ENCODE measurements around the gene TBC1D22B.
"Not testable (repeated sequence)": the region's sequence is repeated elsewhere in the genome, so short reads cannot be mapped to it uniquely, and the experiment has no call there.

Gene TBC1D22B

GRCh38 chr6:37303891-37304503, 46.4 kb downstream of the TBC1D22B start:
- DNase-seq = peak in 1 of 5 experiments; percentile 54

GRCh38 chr6:37304766-37305165, 47.2 kb downstream of the TBC1D22B start:
- no peak for DNase-seq

- DNase-seq = no peak
Measured at GRCh38 chr6:37305841-37306425, 48.4 kb downstream of the TBC1D22B start.

- no peak for DNase-seq
Measured at GRCh38 chr6:37306624-37307222, 49.2 kb downstream of the TBC1D22B start.

GRCh38 chr6:37307484-37307883, 49.9 kb downstream of the TBC1D22B start:
- not testable (repeated sequence) for DNase-seq

DNA sequence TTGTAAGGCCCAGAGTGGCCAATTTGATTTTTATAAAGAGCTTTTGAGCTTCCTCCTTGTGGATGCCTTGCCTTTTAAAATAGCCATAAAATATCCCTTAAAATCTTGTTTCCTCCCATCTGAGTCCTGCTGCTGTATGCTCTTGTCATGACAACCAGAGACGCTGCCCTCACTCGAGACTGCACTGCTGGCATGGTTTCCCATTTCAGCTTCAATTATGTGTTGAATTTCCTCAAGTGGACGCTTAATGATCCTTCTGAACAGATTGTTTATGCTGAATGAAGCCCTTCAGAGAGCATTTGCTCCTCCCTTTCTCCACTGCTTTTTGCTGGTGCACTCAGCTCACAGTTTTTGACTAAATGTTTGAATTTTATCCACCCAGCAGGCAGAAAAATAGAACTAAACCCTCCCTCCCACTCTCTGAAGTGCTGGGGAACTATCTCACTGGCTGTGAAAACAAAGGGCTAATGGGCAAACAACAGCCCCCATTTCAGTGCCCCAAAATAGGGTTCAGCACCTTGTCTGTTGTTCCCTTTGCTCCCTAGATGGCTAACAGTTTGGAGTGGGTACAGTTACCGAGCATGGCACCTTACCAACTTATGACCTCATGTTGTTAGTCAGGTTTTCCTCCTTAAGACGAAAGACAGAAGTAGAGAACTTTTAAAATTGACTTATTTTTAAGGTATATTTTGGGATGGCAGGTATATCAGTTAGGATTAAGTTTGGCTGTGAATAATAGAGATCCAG, 50.7 kb downstream of the TBC1D22B start:
- no peak for DNase-seq

DNA sequence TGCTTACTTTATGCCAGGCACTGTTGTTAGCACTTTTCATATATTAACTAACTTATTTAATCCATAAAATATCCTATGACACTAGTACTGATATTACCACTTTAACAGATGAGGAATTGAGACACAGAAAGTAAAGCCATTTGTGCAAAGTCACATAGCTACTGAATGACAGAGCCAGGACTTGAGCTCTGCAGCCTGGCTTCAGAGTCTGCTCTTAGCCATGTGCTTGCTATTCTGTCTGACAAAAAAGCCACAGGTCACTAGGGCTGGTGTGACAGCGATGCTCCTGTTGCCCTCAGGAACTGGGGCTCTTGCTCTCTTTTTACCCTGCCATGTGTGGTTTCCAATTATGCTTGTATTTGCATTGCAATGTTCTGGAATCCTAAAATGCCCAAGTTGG, 51.5 kb downstream of the TBC1D22B start:
- no peak for DNase-seq

GRCh38 chr6:37309692-37310091, 52.1 kb downstream of the TBC1D22B start:
- no peak for DNase-seq

- no peak for DNase-seq
Measured at GRCh38 chr6:37310966-37311365, 53.4 kb downstream of the TBC1D22B start.

- DNase-seq = no peak
Measured at GRCh38 chr6:37311741-37312473, 54.3 kb downstream of the TBC1D22B start.

DNA sequence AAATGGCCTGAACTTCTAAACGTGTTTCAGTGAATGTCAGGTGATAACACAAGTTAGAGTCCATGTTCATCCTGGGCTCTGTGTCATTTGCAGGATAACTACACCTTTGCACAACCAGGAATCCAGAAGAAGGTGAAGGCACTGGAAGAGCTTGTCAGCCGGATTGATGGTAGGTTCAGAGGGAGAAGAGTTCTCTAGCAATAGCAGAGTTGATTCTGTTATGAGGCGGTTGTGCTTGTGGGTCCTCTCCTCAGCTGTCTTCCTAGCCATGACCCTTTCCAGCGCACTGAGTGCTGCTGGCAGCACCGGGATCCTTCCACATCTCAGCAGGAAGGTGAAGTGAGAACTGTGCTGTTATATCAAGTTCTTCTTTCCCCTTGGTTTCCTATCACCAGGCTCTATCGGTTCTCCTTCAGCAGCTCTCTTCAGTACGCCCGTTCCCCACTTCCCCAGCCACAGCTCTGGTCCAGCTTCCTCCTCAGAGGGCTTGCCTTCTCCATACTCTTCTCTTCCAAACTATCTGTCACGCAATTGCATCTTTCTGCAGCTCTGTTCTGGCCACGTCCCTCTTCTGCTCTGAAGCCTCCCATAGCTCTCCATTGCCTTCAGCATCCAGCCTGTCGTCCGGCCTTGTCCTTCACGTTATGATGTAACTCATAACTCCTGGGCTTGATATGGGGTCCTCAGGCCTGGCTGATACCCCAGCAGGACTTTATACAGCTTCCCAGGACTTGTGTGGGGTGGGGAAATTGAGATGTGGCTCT, 56.3 kb downstream of the TBC1D22B start:
- DNase-seq = no peak

DNA sequence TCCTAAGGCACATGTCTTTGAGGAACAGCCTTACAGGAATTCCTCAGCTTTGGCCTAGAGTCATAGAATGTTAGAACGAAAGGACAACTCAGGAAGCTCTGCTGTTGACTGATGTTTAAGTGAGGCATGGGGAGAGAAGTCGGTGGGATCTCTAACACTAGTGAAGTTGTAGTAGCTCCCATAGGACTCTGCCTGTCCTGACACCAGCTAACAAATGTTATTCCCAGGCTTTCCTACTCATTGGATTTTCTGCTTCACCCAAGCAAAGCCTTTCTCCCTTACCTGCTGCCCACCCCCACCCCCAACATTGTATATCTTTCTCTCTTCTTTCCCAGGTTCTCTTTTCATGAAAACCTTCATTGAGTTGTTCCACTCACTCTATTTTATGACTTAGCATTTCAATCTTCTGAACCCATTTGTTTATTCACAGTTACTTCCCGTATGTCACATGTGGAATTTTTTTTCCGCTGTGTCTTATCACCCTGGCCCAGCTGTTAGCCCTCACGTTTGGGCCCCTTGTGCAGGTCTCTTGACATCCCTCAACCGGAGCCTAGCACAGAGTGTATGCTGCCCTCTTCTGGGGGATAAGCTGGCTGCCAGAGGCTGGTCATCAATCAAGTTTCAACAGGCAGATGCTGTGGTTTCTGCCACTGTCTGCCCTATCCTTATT, 57.0 kb downstream of the TBC1D22B start:
- DNase-seq = peak in 1 of 5 experiments; percentile 65

DNA sequence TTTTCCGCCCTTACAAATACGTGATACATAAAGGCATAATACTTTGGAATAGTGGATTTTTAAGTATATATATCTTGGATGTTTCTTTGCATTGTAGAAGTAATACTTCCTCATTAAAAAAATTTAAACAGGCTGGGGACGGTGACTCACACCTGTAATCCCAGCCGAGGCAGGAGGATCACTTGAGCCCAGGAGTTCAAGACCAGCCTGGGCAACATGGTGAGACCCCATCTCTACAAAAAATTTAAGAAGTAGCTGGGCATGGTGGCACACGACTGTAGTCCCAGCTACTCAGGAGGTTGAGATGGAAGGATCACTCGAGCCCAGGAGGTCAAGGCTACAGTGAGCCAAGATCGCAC, 57.6 kb downstream of the TBC1D22B start:
- no peak for DNase-seq

DNA sequence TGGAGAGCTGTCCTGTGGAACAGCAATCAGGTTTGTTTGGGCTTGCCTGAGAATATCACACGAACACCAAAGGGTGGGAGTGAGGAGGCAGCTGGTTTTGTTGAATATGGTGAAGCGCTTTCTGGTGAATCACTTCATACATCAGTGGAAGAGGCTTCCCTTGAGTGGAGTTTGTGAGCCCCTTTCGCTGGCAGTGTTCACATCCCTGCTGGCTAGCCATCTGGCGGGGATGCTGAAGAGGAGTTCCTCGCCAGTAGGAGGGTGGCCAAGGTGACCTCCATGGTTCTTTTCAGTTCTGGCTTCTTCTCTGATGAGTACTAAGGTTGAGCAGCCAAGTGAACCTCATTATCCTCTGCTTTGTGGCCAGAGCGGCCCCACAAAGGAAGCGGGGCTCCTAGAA, 58.5 kb downstream of the TBC1D22B start:
- no peak for DNase-seq

DNA sequence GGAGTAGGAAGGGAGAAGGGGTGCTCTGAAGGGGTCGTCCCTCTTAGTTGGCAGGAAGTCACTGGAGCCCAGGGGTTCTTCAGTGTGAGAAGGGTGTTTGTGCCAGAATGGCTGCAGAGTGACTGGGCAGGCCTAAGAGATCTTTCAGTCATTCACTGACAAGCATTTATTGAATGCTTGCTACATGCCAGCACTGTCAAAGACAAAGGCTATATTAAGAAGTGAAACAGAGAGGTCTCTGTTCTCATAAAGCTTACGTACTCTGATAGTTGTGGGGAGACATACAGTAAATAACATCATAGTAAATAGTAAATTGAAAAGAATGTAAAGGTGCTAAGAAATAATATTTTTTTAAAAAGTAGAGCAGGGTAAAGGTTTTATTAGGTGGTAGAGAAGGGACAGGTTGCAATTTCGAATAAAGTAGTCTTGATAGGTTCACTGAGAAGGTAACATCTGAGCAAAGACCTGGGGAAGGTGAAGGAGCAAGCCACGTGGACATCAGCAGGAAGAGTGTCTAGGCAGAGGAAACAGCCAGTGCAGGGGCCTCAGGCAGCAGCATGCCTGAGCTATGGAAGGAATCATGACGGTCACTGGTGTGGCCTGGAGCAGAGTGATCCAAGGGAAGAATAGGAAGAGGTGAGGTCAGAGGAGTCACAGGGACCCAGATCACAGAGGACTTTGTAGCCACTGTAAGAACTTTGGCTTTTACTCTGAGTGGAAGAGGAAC, 59.9 kb downstream of the TBC1D22B start:
- DNase-seq = no peak

DNA sequence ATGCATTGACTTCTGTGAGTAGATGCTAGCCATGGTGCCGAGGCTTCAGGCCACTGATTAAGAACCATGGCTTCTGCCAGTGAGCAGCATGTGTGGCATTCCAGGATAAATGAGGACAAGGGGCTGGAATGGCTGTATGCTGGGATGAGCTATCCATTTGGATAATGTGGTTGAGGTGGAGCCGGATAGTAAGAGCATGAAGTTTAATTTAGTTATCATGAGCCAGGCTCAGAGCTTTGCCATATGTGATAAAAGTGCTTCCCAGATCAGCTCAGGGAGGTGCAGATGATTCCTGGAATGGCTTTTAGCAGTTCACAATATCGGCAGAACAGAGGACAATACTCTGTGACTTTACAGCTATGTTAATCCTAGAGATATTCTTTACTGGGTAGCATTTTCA, 61.6 kb downstream of the TBC1D22B start:
- no peak for DNase-seq

DNA sequence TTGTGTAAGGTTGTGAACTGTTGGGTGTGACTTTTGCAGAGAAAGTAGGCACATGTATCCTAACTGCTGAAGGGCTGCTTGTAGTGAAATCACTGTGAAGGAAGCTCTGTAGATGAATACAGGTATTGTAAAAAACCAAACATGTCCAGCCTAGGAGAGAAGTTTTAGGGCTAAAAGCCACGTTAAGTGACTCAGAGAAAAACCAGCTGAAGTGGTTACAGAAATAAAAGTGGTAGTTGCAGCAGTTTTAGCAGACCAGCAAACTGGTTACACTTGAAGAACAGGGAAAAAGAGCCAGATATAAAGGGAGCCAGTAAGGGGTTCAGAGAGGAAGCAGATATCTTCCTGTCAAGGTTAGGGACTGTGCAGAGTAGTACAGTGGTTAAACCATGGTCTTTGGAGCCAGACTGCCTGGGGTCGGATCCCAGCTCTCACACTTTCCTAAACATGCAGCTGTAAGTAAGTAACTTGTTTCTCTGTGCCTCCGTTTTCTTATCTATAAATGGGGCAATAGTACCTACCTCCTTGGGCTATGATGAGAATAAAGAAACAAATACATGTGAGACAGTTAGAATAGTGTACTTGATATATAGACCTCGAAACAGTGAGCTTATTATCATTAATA, 62.4 kb downstream of the TBC1D22B start:
- DNase-seq = no peak

- DNase-seq = no peak
Measured at GRCh38 chr6:37320646-37321045, 63.1 kb downstream of the TBC1D22B start.

DNA sequence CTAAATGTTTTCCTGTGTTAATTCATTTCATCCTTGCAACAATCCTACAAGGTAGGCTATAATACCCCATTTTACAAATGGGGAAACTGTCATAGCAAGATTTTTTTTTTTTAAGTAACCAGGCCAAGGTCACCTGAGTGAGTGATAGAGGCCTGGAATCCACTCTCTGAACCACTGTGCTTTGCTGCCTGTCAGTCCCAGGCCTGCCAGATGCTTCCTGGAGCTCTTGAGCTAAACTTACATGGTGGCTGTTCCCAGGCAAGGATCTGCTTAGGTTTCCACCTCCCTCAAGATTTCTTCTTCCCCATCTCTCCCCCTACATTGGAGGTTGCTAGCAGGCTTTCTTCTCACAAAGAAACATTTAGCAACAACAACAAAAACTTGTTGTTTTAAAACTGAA, 63.5 kb downstream of the TBC1D22B start:
- no peak for DNase-seq
